ENCODE results near the gene FMNL2.
"Not testable (repeated sequence)": the region's sequence is repeated elsewhere in the genome, so short reads cannot be mapped to it uniquely, and the experiment has no call there.

The FMNL2 gene

GRCh38 chr2:152518034-152518433, 183.1 kb downstream of the FMNL2 start:
- H3K27ac ChIP-seq, result no peak overlapping the region
- no peaks in the 10 kb centered on the region for H3K4me1 ChIP-seq (ENCODE audit: control insufficient read depth in 1 of 2, insufficient read depth in 1 of 2, low read depth in 1 of 2, low read length in 1 of 2)
- no peaks in the 10 kb centered on the region for H3K36me3 ChIP-seq
- H3K27me3 ChIP-seq, result no peaks in the 10 kb centered on the region
- TF ChIP-seq, protein P1, sequence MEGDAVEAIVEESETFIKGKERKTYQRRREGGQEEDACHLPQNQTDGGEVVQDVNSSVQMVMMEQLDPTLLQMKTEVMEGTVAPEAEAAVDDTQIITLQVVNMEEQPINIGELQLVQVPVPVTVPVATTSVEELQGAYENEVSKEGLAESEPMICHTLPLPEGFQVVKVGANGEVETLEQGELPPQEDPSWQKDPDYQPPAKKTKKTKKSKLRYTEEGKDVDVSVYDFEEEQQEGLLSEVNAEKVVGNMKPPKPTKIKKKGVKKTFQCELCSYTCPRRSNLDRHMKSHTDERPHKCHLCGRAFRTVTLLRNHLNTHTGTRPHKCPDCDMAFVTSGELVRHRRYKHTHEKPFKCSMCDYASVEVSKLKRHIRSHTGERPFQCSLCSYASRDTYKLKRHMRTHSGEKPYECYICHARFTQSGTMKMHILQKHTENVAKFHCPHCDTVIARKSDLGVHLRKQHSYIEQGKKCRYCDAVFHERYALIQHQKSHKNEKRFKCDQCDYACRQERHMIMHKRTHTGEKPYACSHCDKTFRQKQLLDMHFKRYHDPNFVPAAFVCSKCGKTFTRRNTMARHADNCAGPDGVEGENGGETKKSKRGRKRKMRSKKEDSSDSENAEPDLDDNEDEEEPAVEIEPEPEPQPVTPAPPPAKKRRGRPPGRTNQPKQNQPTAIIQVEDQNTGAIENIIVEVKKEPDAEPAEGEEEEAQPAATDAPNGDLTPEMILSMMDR (IDR thresholded peaks at IDR 0.05), result no peak
- H3K4me3 ChIP-seq (ENCODE audit: low read depth in 1 of 2, low read length in 1 of 2), result no peak overlapping the region
- H3K9me3 ChIP-seq, result no peaks in the 10 kb centered on the region

- no peaks in the 10 kb centered on the region for H3K36me3 ChIP-seq
- H3K4me3 ChIP-seq (ENCODE audit: low read depth in 1 of 2, low read length in 1 of 2), result no peak overlapping the region
- H3K9me3 ChIP-seq, result no peaks in the 10 kb centered on the region
- H3K4me1 ChIP-seq (ENCODE audit: control insufficient read depth in 1 of 2, insufficient read depth in 1 of 2, low read depth in 1 of 2, low read length in 1 of 2), result no peaks in the 10 kb centered on the region
- TF ChIP-seq, protein P1 (IDR thresholded peaks at IDR 0.05), result no peak
- no peak overlapping the region for H3K27ac ChIP-seq
- H3K27me3 ChIP-seq, result no peaks in the 10 kb centered on the region
Observed at GRCh38 chr2:152518641-152519580, 183.9 kb downstream of the FMNL2 start.

- H3K4me1 ChIP-seq (ENCODE audit: control insufficient read depth in 1 of 2, insufficient read depth in 1 of 2, low read depth in 1 of 2, low read length in 1 of 2), result no peaks in the 10 kb centered on the region
- H3K27ac ChIP-seq, result no peak overlapping the region
- no peaks in the 10 kb centered on the region for H3K27me3 ChIP-seq
- H3K36me3 ChIP-seq, result no peaks in the 10 kb centered on the region
- H3K9me3 ChIP-seq, result no peaks in the 10 kb centered on the region
- H3K4me3 ChIP-seq (ENCODE audit: low read depth in 1 of 2, low read length in 1 of 2), result no peak overlapping the region
- TF ChIP-seq, protein P1 (IDR thresholded peaks at IDR 0.05), result no peak
Observed at GRCh38 chr2:152519581-152519952, 184.6 kb downstream of the FMNL2 start.

DNA sequence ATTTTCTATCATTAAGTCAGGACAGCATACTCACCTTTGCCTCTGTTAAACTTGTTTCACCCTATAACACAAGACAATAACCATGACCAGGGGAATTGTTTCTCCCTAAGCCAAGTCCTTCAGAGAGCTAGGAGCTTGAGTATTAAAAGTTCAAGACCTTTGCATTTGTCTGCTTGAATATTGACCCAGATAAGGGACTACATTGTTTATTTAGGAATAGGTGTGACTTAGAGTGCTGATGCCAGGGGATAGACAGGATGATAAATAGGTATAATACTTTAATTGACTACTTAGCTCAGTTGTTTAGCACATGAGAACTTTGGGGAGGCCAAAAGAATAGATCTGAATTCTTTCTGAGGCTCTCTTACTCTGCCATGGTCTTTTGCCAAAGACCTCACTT, 185.8 kb downstream of the FMNL2 start:
- TF ChIP-seq, protein P1 (IDR thresholded peaks at IDR 0.05), result no peak

DNA sequence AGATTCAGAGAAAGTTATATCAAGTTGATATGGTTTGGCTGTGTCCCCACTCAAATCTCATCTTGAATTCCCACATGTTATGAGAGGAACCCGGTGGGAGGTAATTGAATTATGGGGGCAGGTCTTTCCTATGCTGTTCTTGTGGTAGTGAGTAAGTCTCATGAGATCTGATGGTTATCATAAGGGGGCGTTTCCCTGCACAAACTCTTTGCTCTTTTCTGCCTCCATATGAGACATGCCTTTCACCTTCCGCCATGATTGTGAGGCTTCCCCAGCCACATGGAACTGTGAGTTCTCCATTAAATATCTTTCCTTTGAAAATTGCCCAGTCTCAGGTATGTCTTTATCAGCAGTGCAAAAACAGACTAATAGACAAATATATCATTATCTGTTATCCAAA, 187.5 kb downstream of the FMNL2 start:
- not testable (repeated sequence) for H3K27ac ChIP-seq; H3K4me3 ChIP-seq (ENCODE audit: low read depth in 1 of 2, low read length in 1 of 2); H3K9me3 ChIP-seq; H3K4me1 ChIP-seq (ENCODE audit: control insufficient read depth in 1 of 2, insufficient read depth in 1 of 2, low read depth in 1 of 2, low read length in 1 of 2); H3K36me3 ChIP-seq; H3K27me3 ChIP-seq

More for the DNA sequence above, 185.8 kb downstream of the FMNL2 start:
- no peak overlapping the region for H3K27ac ChIP-seq
- no peaks in the 10 kb centered on the region for H3K4me1 ChIP-seq (ENCODE audit: control insufficient read depth in 1 of 2, insufficient read depth in 1 of 2, low read depth in 1 of 2, low read length in 1 of 2)
- no peaks in the 10 kb centered on the region for H3K9me3 ChIP-seq
- H3K36me3 ChIP-seq, result no peaks in the 10 kb centered on the region
- no peak overlapping the region for H3K4me3 ChIP-seq (ENCODE audit: low read depth in 1 of 2, low read length in 1 of 2)
- no peaks in the 10 kb centered on the region for H3K27me3 ChIP-seq

GRCh38 chr2:152523091-152523490, 188.1 kb downstream of the FMNL2 start:
- Histone ChIP-seq H3K4me3 (ENCODE audit: low read depth in 1 of 2, low read length in 1 of 2) (no peak overlapping the region), H3K36me3 (no peaks in the 10 kb centered on the region), H3K4me1 (ENCODE audit: control insufficient read depth in 1 of 2, insufficient read depth in 1 of 2, low read depth in 1 of 2, low read length in 1 of 2) (no peaks in the 10 kb centered on the region), H3K9me3 (no peaks in the 10 kb centered on the region), H3K27ac (no peak overlapping the region), H3K27me3 (no peaks in the 10 kb centered on the region)
- TF ChIP-seq, protein P1 (IDR thresholded peaks at IDR 0.05), result no peak

All from neutrophil (primary cell).